Glutamatergic neuron (in vitro differentiated cells): ENCODE data around the gene TRAF4. TPM values are rescaled to one million over a fixed set of nuclear protein-coding genes. Genes with fewer than 3 reads are reported as not detected.

ENCODE experiments used
- DNase-seq: peaks from one replicate; pipeline ENCODE4 v3.0.0; 2022
- H3K27ac Mint-ChIP-seq: one replicate; pipeline ENCODE4 v1.8.0; 2020; ENCODE audit warnings: mild to moderate bottlenecking, mixed read lengths, inconsistent platforms; ENCODE audit not compliant: unreplicated experiment
- H3K27me3 Mint-ChIP-seq: one replicate; pipeline ENCODE4 v1.8.0; 2020; ENCODE audit warnings: mild to moderate bottlenecking, moderate library complexity, mixed read lengths, inconsistent platforms; ENCODE audit not compliant: unreplicated experiment
- H3K36me3 Mint-ChIP-seq: one replicate; pipeline ENCODE4 v1.8.0; 2020; ENCODE audit warnings: mild to moderate bottlenecking, mixed read lengths, inconsistent platforms; ENCODE audit not compliant: unreplicated experiment
- H3K4me1 Mint-ChIP-seq: one replicate; pipeline ENCODE4 v1.8.0; 2020; ENCODE audit warnings: mild to moderate bottlenecking, low read depth, mixed read lengths, inconsistent platforms; ENCODE audit not compliant: unreplicated experiment
- H3K4me3 Mint-ChIP-seq: one replicate; pipeline ENCODE4 v1.8.0; 2020; ENCODE audit warnings: mild to moderate bottlenecking, mixed read lengths, inconsistent platforms; ENCODE audit not compliant: unreplicated experiment
- H3K9me3 Mint-ChIP-seq: one replicate; pipeline ENCODE4 v1.8.0; 2020; ENCODE audit warnings: mild to moderate bottlenecking, moderate library complexity, mixed read lengths, inconsistent platforms; ENCODE audit not compliant: unreplicated experiment
- CTCF ChIP-seq: fragments of 200-600 bp; sonication (generic); IDR thresholded peaks from one replicate; pipeline ENCODE4 v1.5.0; 2021; ENCODE audit not compliant: partially characterized antibody, unreplicated experiment
- total RNA-seq: library from RNA; stranded (reverse); fragmentation: NEBNext Ultra II Directional; extraction: Animal tissue kit (Norgen Biotek cat#: 25700); gene quantifications from one replicate; pipeline ENCODE4 v1.2.1, GENCODE V29; 2021; ENCODE audit not compliant: unreplicated experiment

Gene TRAF4
- total RNA-seq, 1 donor from 2014 or later = 373 TPM

DNA sequence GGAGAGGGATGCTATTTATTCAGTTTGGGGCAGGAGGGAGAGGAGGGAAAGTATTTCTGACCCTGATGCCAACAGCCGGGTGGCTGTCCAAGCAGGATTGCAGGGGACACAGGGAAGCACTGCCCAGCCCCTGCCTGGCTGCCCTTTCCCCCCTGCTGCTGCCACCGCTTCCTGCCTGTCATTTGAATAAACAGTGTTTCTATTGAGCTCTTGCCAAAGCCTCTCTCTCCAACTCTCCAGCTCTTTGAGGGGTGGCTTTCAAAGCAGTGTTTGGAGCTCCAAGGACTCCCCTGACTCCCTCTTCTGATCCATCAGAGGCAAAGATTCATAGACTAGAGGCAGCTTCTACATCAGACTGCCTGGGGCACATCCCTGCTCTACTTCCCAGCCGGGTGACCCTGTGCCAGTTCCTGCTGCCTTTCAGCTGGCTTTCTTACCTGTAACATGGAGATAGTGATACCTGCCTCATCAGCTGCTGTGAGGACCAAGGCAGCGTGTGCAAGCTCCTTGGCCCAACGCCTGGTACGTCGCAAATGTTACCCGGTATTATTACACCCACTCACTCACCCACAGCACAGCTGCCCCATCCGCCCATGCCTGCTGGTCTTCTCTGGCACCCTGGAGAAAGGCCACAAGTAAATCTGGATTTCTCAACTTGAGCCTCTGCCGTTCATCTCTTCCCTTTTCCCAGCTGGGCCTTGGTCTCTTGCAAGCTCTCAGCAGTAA, 41.6 kb upstream of the TRAF4 start:
- peak overlapping the region; percentile 9 for H3K27ac Mint-ChIP-seq
- peaks cover 5% of the 10 kb centered on the region for H3K9me3 Mint-ChIP-seq
- H3K27me3 Mint-ChIP-seq = peaks cover 15% of the 10 kb centered on the region
- no peak overlapping the region for H3K4me3 Mint-ChIP-seq
- peaks cover 6% of the 10 kb centered on the region for H3K36me3 Mint-ChIP-seq
- H3K4me1 Mint-ChIP-seq = peaks cover 1% of the 10 kb centered on the region
- no peak for TF ChIP-seq CTCF
- DNase-seq = no peak

GRCh38 chr17:28702752-28703150, 41.1 kb upstream of the TRAF4 start:
- Mint-ChIP-seq H3K27me3 (peaks cover 19% of the 10 kb centered on the region), H3K4me1 (peaks cover 6% of the 10 kb centered on the region), H3K27ac (peak overlapping the region; percentile 9), H3K36me3 (peaks cover 6% of the 10 kb centered on the region), H3K4me3 (no peak overlapping the region), H3K9me3 (peaks cover 10% of the 10 kb centered on the region)
- no peak for TF ChIP-seq CTCF
- no peak for DNase-seq

GRCh38 chr17:28703552-28704218, 40.1 kb upstream of the TRAF4 start:
- Mint-ChIP-seq H3K4me1 (peaks cover 8% of the 10 kb centered on the region), H3K27me3 (peaks cover 17% of the 10 kb centered on the region), H3K9me3 (peaks cover 10% of the 10 kb centered on the region), H3K36me3 (peaks cover 10% of the 10 kb centered on the region), H3K4me3 (no peak overlapping the region), H3K27ac (peak overlapping the region; percentile 72)
- no peak for TF ChIP-seq CTCF
- no peak for DNase-seq

GRCh38 chr17:28704219-28704858, 39.5 kb upstream of the TRAF4 start:
- H3K4me3 Mint-ChIP-seq = no peak overlapping the region
- peaks cover 10% of the 10 kb centered on the region for H3K9me3 Mint-ChIP-seq
- peak overlapping the region; percentile 72 for H3K27ac Mint-ChIP-seq
- TF ChIP-seq CTCF = no peak
- peaks cover 17% of the 10 kb centered on the region for H3K27me3 Mint-ChIP-seq
- DNase-seq = no peak
- H3K4me1 Mint-ChIP-seq = peaks cover 8% of the 10 kb centered on the region
- H3K36me3 Mint-ChIP-seq = peaks cover 10% of the 10 kb centered on the region
